GM18520 (cell line): Measurements from ENCODE around the gene LGALS8.
"Not testable (repeated sequence)": the region's sequence is repeated elsewhere in the genome, so short reads cannot be mapped to it uniquely, and the experiment has no call there.

Experiments
- ATAC-seq: cut with Tn5 transposase; IDR thresholded peaks from one replicate; pipeline ENCODE4 v1.9.1; 2021; ENCODE audit not compliant: unreplicated experiment

Gene LGALS8

GRCh38 chr1:236536540-236536939 lies 12.8 kb downstream of the LGALS8 start:
- ATAC-seq = no peak

- no peak for ATAC-seq
Observed at GRCh38 chr1:236540813-236541465, 17.2 kb downstream of the LGALS8 start.

- ATAC-seq = no peak
Observed at GRCh38 chr1:236541710-236542109, 17.9 kb downstream of the LGALS8 start.

- ATAC-seq = no peak
Observed at GRCh38 chr1:236543065-236543669, 19.4 kb downstream of the LGALS8 start.

GRCh38 chr1:236545621-236546169 lies 21.9 kb downstream of the LGALS8 start:
- ATAC-seq = no peak

GRCh38 chr1:236548452-236548851 lies 24.7 kb downstream of the LGALS8 start:
- no peak for ATAC-seq

GRCh38 chr1:236550961-236551851 lies 27.4 kb downstream of the LGALS8 start:
- no peak for ATAC-seq

GRCh38 chr1:236552096-236552495 lies 28.3 kb downstream of the LGALS8 start:
- no peak for ATAC-seq

- ATAC-seq = no peak
Observed at GRCh38 chr1:236552901-236553300, 29.1 kb downstream of the LGALS8 start.

GRCh38 chr1:236553370-236553769 lies 29.6 kb downstream of the LGALS8 start:
- ATAC-seq = no peak

GRCh38 chr1:236556606-236557005 lies 32.8 kb downstream of the LGALS8 start:
- no peak for ATAC-seq

GRCh38 chr1:236558081-236558480 lies 34.3 kb downstream of the LGALS8 start:
- no peak for ATAC-seq

GRCh38 chr1:236558846-236559245 lies 35.1 kb downstream of the LGALS8 start:
- ATAC-seq = no peak

- no peak for ATAC-seq
Observed at GRCh38 chr1:236560213-236560771, 36.5 kb downstream of the LGALS8 start.

GRCh38 chr1:236561976-236562375 lies 38.2 kb downstream of the LGALS8 start:
- no peak for ATAC-seq

GRCh38 chr1:236565530-236565929 lies 41.7 kb downstream of the LGALS8 start:
- ATAC-seq = no peak

GRCh38 chr1:236568285-236568894 lies 44.6 kb downstream of the LGALS8 start:
- ATAC-seq = no peak

- no peak for ATAC-seq
Observed at GRCh38 chr1:236575523-236575922, 51.7 kb downstream of the LGALS8 start.

GRCh38 chr1:236576004-236576403 lies 52.2 kb downstream of the LGALS8 start:
- ATAC-seq = no peak

- ATAC-seq = not testable (repeated sequence)
Observed at GRCh38 chr1:236577041-236577440, 53.3 kb downstream of the LGALS8 start.

- ATAC-seq = no peak
Observed at GRCh38 chr1:236578661-236579060, 54.9 kb downstream of the LGALS8 start.
